ENCODE data around the gene RAN. TPM values are rescaled to one million over a fixed set of nuclear protein-coding genes. Genes with fewer than 3 reads are reported as not detected.

RAN gene
- total RNA-seq, 1 experiment from 2014 or later, result 1,968 TPM

GRCh38 chr12:130856088-130856487 is 15.8 kb upstream of the RAN start:
- WGBS (ENCODE audit: extremely low coverage, insufficient read length, low lambda C conversion rate), result no CpG with 5 or more reads among the region's 4 CpGs
- TF ChIP-seq CTCF (conservative IDR thresholded peaks at IDR 0.05), result no peak
- no peak overlapping the region for H3K23ac ChIP-seq (ENCODE audit: insufficient read length, low read depth, low read length)
- H3K36me3 Mint-ChIP-seq (ENCODE audit: insufficient read depth in 1 of 3, low read depth in 3 of 3), result peaks cover 8 to 16% (median 11%) of the 10 kb centered on the region in 3 experiments
- H2BK20ac ChIP-seq (ENCODE audit: low read depth, low read length, poor library complexity, severe bottlenecking), result no peak overlapping the region
- no peak overlapping the region for H3K9ac ChIP-seq (ENCODE audit: extremely low read depth, insufficient read length, low read length)
- DNase-seq, result no peak
- H3T11ph ChIP-seq (ENCODE audit: low read length), result no peak overlapping the region
- no peak overlapping the region for H2AFZ ChIP-seq (ENCODE audit: low read length)
- H3K23me2 ChIP-seq (ENCODE audit: insufficient read length, low read depth, low read length, poor library complexity, severe bottlenecking), result no peaks in the 10 kb centered on the region
- H3K79me1 ChIP-seq (ENCODE audit: insufficient read depth, low read depth, low read length, poor library complexity, severe bottlenecking), result no peaks in the 10 kb centered on the region
- H4K20me1 ChIP-seq (ENCODE audit: control insufficient read depth, insufficient read depth, insufficient read length), result no peaks in the 10 kb centered on the region
- no peak overlapping the region for H4K91ac ChIP-seq (ENCODE audit: insufficient read length, low read depth, low read length)
- H3K27me3 Mint-ChIP-seq (ENCODE audit: low read depth), result no peaks in the 10 kb centered on the region
- H3K9me3 Mint-ChIP-seq, result peaks cover 12 to 13% of the 10 kb centered on the region in 2 experiments
- no peak overlapping the region for H3K14ac ChIP-seq (ENCODE audit: insufficient read depth, low read length)
- H2BK15ac ChIP-seq (ENCODE audit: low read depth, low read length), result no peak overlapping the region
- no peak overlapping the region for H3K18ac ChIP-seq (ENCODE audit: insufficient read length, low read depth, low read length)
- peaks cover 4% of the 10 kb centered on the region for H3K9me3 ChIP-seq (ENCODE audit: control insufficient read depth, low read depth, low read length)
- peaks cover 3% of the 10 kb centered on the region; the same call in 1 of the 2 replicates for H3K4me1 ChIP-seq (ENCODE audit: insufficient read depth, low read length)
- no peak overlapping the region for H3K56ac ChIP-seq (ENCODE audit: insufficient read length, low read depth, low read length)
- H3K27ac Mint-ChIP-seq, result no peak overlapping the region; a peak in 1 of 7 replicates
- no peak overlapping the region for H3K4ac ChIP-seq (ENCODE audit: low read depth, low read length)
- no peak overlapping the region for H4K8ac ChIP-seq (replicated peaks; ENCODE audit: insufficient read length, low read depth, low read length)
- no peak overlapping the region for H3K27ac ChIP-seq (ENCODE audit: insufficient read length, low read depth, low read length)
- H3K4me1 Mint-ChIP-seq, result peaks cover 26 to 28% of the 10 kb centered on the region in 2 experiments
- no peak overlapping the region for H2BK5ac ChIP-seq (ENCODE audit: insufficient read length, low read length)
- H3K4me2 ChIP-seq (ENCODE audit: insufficient read depth, insufficient read length, low read length), result no peak overlapping the region
- H2BK120ac ChIP-seq (ENCODE audit: low read depth, low read length, poor library complexity, severe bottlenecking), result no peak overlapping the region
- H4K5ac ChIP-seq (ENCODE audit: insufficient read length, low read depth, low read length), result no peak overlapping the region
- H2BK12ac ChIP-seq (ENCODE audit: insufficient read length, low read depth, low read length), result no peak overlapping the region
- no peaks in the 10 kb centered on the region for H3K79me2 ChIP-seq (ENCODE audit: insufficient read depth, low read length)
- H3K4me3 Mint-ChIP-seq, result no peak overlapping the region
- no peak overlapping the region for H2AK5ac ChIP-seq (ENCODE audit: insufficient read length, low read length)
- no peaks in the 10 kb centered on the region for H3K27me3 ChIP-seq (ENCODE audit: insufficient read depth, low read length)
